Transverse colon (tissue), 4 donors: ENCODE measurements around the gene ESR1.

ENCODE experiments used
- CTCF ChIP-seq, 5 experiments: fragments of 200-600 bp in 3 of 5; fragments of 450-650 bp in 2 of 5; sonication (generic) in 3 of 5; IDR thresholded peaks; 1 replicate in 2 of 5; 2 replicates in 3 of 5; pipeline ENCODE4 v1.5.1; 2016 to 2017; ENCODE audit warnings: antibody characterized with exemption in 5 of 5, inconsistent platforms in 3 of 5, mild to moderate bottlenecking in 2 of 5, moderate library complexity in 1 of 5
- POLR2AphosphoS5 ChIP-seq, 3 donors: sonication (generic); formaldehyde crosslinking; IDR thresholded peaks; one replicate each; pipeline ENCODE4 v1.6.1; 2016; ENCODE audit warnings: antibody characterized with exemption in 3 of 3

DNA sequence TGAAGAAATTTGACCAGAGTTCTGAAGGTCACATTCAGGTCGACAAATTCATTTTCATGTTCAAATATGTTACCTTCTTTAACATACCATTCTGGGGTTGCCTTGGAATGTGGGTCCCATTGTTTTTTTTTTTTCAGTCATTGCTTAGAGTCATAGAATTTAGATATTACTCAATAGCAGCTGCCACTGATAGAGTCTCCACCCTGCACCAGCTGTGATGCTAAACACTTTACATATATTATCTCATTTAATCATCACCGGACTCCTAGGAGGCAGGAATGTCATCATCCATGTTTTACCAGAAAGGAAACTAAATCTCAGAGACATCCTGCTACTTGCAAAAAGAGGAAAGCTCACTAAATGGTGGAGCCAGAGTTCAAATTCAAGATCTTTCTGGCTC lies 204.7 kb downstream of the ESR1 start:
- TF ChIP-seq CTCF (IDR thresholded peaks at IDR 0.05) (no peak), POLR2AphosphoS5 (IDR thresholded peaks at IDR 0.05) (no peak)
